NCI-H510A (cell line): ENCODE measurements around the gene ATRAID.
"Not testable (repeated sequence)": the region's sequence is repeated elsewhere in the genome, so short reads cannot be mapped to it uniquely, and the experiment has no call there.

Experiments
- DNase-seq: peaks from one replicate; lab custom pipeline; 2025; lab: John Stamatoyannopoulos, UW

Gene ATRAID

GRCh38 chr2:27211943-27212625 lies at the start of gene ATRAID, which contains the start of gene SLC5A6:
Gene ATRAID (plus strand): TSS chr2:27212041. CDS start chr2:27212369, 328 bp downstream.
Gene SLC5A6 (minus strand): TSS chr2:27212268. CDS start chr2:27207650, 4,618 bp downstream.
- DNase-seq = peak; percentile 80

GRCh38 chr2:27162151-27163121 lies 49.4 kb upstream of the ATRAID start:
- no peak for DNase-seq

- no peak for DNase-seq
Measured at GRCh38 chr2:27164960-27165763, 46.7 kb upstream of the ATRAID start.

GRCh38 chr2:27170581-27171337 lies 41.1 kb upstream of the ATRAID start:
- no peak for DNase-seq

- no peak for DNase-seq
Measured at GRCh38 chr2:27171351-27171848, 40.4 kb upstream of the ATRAID start.

- DNase-seq = no peak
Measured at GRCh38 chr2:27174638-27175037, 37.2 kb upstream of the ATRAID start.

GRCh38 chr2:27175330-27175729 lies 36.5 kb upstream of the ATRAID start:
- DNase-seq = no peak

GRCh38 chr2:27175781-27176180 lies 36.1 kb upstream of the ATRAID start:
- not testable (repeated sequence) for DNase-seq

- no peak for DNase-seq
Measured at GRCh38 chr2:27177441-27178351, 34.1 kb upstream of the ATRAID start.

GRCh38 chr2:27178469-27178868 lies 33.4 kb upstream of the ATRAID start:
- DNase-seq = no peak

- DNase-seq = no peak
Measured at GRCh38 chr2:27179344-27180000, 32.4 kb upstream of the ATRAID start.

GRCh38 chr2:27182346-27182745 lies 29.5 kb upstream of the ATRAID start:
- no peak for DNase-seq

- DNase-seq = no peak
Measured at GRCh38 chr2:27184115-27184514, 27.7 kb upstream of the ATRAID start.

- no peak for DNase-seq
Measured at GRCh38 chr2:27185331-27186026, 26.4 kb upstream of the ATRAID start.

- DNase-seq = no peak
Measured at GRCh38 chr2:27186613-27187345, 25.1 kb upstream of the ATRAID start.

GRCh38 chr2:27189989-27190388 lies 21.9 kb upstream of the ATRAID start:
- no peak for DNase-seq

- no peak for DNase-seq
Measured at GRCh38 chr2:27191070-27191829, 20.6 kb upstream of the ATRAID start.
